ENCODE results near the gene ARSB.
"Not testable (repeated sequence)": the region's sequence is repeated elsewhere in the genome, so short reads cannot be mapped to it uniquely, and the experiment has no call there.

GRCh38 chr5:78909224-78909983 lies 75.7 kb downstream of the ARSB start:
- TF ChIP-seq EZH2 (IDR thresholded peaks at IDR 0.05; ENCODE audit: insufficient read depth, poor library complexity, severe bottlenecking); EZH2phosphoT487 (IDR thresholded peaks at IDR 0.05; ENCODE audit: insufficient read depth, low read depth): not testable (repeated sequence)
